Dermis microvascular lymphatic vessel endothelial cell (primary cell): ENCODE results near the gene CHD2. TPM values are rescaled to one million over a fixed set of nuclear protein-coding genes. Genes with fewer than 3 reads are reported as not detected.

Experiments used
- DNase-seq, 2 donors: peaks; one replicate each; pipeline versions ENCODE4 v3.0.0 to v3.0.0-alpha.2; 2010; ENCODE audit warnings: low read depth in 2 of 2
- total RNA-seq: library from RNA; depleted of rRNA; stranded (reverse); fragments of >200 nt; gene quantifications from 2 replicates; pipeline ENCODE4 v1.2.1, GENCODE V29; 2014

Gene CHD2
- total RNA-seq, 1 donor from 2014 or later: 40.2 TPM

GRCh38 chr15:92930054-92930621 lies 30.0 kb downstream of the CHD2 start:
- DNase-seq: no peak

GRCh38 chr15:92930776-92931175 lies 30.7 kb downstream of the CHD2 start:
- DNase-seq: no peak

- no peak for DNase-seq
These were observed 33.0 kb downstream of the CHD2 start for GRCh38 chr15:92932946-92933649.

- no peak for DNase-seq
These were observed 33.7 kb downstream of the CHD2 start for GRCh38 chr15:92933831-92934230.

GRCh38 chr15:92934716-92935115 lies 34.6 kb downstream of the CHD2 start:
- no peak for DNase-seq

- no peak for DNase-seq
These were observed 36.0 kb downstream of the CHD2 start for GRCh38 chr15:92936138-92936537.

GRCh38 chr15:92936693-92937092 lies 36.6 kb downstream of the CHD2 start:
- no peak for DNase-seq

GRCh38 chr15:92937901-92938300 lies 37.8 kb downstream of the CHD2 start:
- DNase-seq: no peak

GRCh38 chr15:92938387-92938786 lies 38.3 kb downstream of the CHD2 start:
- DNase-seq: no peak

- DNase-seq: no peak
These were observed 41.5 kb downstream of the CHD2 start for GRCh38 chr15:92941668-92942067.

GRCh38 chr15:92942706-92943105 lies 42.6 kb downstream of the CHD2 start:
- no peak for DNase-seq

- DNase-seq: no peak
These were observed 43.5 kb downstream of the CHD2 start for GRCh38 chr15:92943581-92943980.

- no peak for DNase-seq
These were observed 44.9 kb downstream of the CHD2 start for GRCh38 chr15:92944946-92945521.

GRCh38 chr15:92947071-92947730 lies 47.1 kb downstream of the CHD2 start:
- DNase-seq: no peak

GRCh38 chr15:92949604-92950249 lies 49.6 kb downstream of the CHD2 start:
- DNase-seq: peak in 1 of 2 donors; percentile 10

- no peak for DNase-seq
These were observed 51.8 kb downstream of the CHD2 start for GRCh38 chr15:92951800-92952457.

GRCh38 chr15:92952458-92952850 lies 52.3 kb downstream of the CHD2 start:
- no peak for DNase-seq

GRCh38 chr15:92953566-92953965 lies 53.4 kb downstream of the CHD2 start:
- no peak for DNase-seq

GRCh38 chr15:92954002-92954401 lies 53.9 kb downstream of the CHD2 start:
- no peak for DNase-seq

GRCh38 chr15:92954578-92954977 lies 54.5 kb downstream of the CHD2 start:
- DNase-seq: peak in 1 of 2 donors; percentile 12

GRCh38 chr15:92955706-92956105 lies 55.6 kb downstream of the CHD2 start:
- no peak for DNase-seq

- no peak for DNase-seq
These were observed 58.0 kb downstream of the CHD2 start for GRCh38 chr15:92958105-92958504.
